GM21529 (cell line): Measurements from ENCODE around the gene FOXC2.
"Not testable (repeated sequence)": the region's sequence is repeated elsewhere in the genome, so short reads cannot be mapped to it uniquely, and the experiment has no call there.

Source experiments
- ATAC-seq: cut with Tn5 transposase; IDR thresholded peaks from one replicate; pipeline ENCODE4 v1.9.1; 2021; ENCODE audit not compliant: unreplicated experiment

Gene FOXC2

DNA sequence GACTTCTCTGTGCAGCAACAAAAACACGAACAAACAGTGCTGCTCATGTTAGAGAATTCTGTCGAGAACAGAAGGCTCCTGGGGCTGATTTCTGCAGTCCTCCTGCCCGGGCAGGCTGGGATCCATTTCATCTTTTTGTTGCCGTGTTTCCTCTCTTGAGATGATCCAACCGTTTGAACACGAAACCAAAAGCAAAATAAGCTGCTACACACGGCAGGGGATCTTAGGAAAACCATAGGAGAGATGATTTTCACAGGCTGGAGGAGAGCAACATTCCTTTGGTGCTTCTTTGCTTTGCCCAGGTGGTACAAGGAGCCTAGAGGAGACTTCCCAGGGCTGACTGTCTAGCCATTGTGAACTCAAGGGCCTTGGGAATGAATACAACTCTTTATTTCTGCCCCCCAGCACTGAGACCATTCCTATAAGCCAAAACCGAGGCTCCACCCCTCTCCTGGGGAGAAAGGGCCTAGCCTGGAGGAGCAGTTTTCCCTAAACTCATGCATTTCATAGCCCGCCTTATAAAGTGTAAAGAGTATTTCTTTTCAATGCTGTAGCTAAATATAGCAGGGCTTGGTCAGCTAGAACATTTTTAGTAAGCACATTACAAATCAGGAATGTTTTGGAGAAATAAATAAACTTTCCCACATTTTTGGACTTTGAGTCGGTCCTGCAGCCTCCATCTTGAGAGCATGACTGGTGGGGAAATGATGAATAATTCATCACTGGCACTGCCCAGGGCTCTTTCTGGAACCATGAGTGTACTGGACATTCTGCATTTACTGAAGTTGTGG lies 19.4 kb downstream of the FOXC2 start:
- ATAC-seq: no peak

DNA sequence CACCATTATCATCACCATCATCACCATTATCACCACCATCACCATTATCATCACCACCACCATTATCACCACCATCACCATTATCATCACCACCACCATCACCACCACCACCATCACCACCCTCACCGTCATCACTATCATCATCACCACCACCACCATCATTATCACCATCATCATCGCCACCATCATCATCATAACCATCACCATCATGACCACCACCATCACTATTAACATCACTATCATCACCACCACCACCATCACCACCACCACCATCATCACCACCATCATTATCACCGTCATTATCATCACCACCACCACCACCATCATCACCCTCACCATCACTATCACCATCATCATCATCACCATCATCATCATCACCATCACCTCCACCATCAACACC lies 20.9 kb downstream of the FOXC2 start:
- ATAC-seq: no peak

DNA sequence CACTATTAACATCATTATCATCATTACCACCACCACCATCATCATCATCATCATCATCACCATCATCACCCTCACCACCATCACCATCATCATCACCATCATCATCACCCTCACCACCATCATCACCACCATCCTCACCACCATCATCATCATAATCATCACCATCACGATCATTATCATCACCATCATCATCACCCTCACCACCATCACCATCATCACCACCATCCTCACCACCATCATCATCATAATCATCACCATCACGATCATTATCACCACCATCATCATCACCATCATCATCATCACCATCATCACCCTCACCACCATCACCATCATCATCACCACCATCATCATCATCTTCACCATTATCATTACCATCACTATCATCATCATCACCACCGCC lies 21.3 kb downstream of the FOXC2 start:
- ATAC-seq: not testable (repeated sequence)

DNA sequence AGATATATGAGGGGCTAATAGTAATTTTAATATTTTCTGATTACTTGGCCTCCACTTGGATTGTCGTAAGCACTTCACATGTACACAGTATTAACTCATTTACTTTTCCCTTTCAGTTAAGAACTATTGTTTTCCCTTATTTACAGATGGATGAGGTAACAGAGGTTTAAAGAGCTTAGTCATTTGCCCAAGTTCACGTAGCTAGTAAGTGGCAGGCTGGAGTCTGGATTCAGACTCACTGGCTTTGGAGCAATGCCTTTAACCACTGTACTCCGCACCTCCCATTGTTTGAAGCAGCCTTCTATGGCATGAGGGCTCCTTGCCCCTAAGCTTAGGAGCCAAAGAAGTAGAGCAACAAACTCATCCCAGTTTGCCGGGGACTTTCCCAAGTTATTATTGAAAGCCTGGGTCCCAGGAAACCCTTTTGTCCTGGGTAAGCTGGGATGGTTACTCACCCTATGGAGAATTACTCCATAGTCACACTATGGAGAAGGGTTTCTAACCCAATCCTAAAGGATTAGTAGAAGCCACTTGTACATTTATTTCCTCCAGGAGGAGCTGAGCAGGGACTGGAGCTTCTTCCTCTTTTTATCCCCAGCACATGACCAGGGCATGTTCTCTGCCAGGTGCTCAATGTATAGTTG lies 24.0 kb downstream of the FOXC2 start:
- ATAC-seq: no peak

DNA sequence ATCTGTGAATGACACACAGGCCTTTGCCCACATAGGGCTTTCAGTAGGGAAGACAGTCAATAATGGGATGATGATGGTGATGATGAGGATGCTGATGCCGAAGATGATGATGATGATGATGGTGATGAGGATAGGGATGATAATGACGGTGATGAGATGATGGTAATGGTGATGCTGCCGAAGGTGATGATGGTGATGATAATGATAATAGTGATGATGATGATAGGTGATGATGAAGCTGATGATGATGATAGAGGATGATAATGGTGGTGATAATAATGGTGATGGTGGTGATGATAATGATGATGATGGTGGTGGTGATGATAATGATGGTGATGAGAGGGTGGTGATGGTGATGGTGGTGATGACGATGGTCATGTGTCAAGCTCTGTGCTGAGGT lies 24.6 kb downstream of the FOXC2 start:
- no peak for ATAC-seq

DNA sequence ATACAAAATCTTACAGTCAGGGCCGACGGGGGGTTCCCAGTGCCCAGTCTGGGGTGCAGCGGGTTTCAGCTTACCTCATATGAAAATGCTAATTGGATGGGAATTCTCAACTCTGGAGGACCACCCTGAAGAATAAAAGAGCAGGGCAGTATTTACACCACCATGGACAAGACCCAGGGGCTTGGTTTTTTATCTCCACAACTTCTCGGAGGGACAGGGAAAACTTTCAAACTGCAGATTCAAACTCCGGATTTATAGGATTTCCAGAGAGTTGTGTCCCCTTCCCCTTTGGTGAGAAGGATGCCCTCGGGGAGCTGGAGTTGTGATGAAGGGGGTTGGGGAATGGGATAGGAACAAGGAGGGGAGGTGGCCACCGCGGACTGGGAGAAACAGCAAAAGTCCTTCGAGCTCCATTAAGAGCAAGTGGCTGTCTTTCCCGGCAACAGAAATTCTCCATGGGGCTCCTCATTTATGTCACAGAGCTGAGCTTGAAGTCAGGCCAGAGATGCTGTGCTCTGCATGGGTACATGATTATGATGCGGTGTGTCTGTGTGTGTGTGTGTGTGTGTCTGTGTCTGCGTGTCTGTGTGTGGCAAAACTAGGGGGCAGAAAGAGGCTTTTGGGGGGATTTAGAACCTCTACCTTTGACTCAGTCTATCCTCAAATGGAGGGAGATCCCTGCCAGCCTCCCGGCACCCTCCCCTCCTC lies 27.4 kb downstream of the FOXC2 start:
- ATAC-seq: no peak

DNA sequence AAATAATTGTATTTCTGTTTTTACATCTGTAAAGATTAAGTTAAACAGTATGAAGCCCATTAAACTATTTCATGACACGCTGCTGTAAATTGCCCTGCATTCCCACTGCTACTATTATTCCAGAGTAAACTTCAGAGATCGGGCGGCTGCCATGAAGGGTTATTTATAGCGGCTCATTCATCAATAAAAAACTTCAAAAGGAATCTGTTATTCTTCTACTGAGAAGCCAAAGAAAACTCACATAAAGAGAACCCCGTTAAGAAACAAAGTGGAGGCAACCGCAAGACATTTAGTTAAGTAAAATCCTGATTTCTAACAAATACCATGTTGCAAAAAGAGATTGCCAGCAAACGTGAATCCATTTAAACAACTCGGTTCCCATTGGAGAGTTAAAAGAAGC lies 28.1 kb downstream of the FOXC2 start:
- no peak for ATAC-seq

DNA sequence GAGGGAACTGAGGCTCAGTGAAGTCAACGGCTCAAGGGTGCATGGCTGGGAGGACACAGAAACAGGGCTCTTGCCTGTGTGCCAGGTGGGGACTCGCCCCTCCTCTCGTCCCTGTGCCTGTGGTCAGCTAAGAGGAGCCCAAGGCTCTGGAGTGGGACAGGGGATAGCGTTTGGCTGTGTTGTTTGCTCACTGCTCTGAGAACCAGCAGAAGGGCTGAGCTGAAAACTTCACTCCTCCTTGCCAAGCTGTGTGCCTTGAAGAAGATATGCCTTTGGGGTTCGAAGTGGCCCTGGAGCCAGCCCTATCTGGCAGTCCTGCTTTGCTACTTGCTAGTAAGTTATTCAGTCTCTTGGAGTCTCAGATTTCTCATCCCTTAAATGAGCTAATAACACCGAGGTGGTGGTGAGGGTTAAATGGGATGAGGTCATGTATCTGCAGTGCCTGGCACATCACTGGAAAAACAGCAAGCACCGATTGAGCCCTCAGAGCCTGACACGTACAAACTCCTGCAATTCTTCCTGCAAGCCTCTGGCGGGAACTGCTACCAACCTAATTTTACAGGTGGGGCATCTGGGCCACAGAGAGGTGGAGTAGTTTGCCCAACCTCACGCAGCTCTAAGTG lies 29.5 kb downstream of the FOXC2 start:
- no peak for ATAC-seq

DNA sequence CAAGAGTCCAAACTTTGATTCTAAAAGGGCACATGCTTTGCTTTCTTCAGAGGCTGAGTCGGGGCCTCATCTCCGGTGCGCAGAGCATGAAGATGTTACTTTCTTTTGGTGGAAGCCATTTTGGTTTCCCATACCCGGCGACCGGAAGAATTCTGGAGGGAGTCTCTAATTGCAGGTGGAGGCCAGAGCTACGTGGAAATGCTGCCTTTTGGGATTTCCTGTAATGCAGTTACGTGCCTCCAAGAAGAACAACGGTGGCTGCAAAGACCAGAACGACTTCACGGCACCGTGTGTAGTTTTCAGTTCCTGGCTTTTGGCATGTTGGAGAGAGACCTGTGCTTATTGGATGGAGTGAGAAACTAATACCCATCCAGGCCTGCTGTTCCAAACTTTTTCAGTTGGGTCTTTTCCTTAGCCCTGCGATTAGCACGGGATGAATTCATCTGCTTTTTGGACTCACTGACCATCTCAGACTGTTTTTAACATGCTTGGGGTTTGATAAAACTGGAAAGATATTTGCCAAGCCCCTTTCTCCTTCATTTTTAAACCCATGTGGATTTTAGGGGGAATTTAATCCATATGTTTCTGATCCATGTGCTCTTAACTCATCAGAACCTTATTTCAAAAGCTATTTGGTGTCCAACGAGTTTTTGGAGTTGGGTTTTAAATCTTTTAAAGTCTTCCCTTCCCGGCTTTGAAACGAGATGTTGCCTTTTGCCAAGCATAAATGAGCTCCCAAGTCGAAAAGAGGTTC lies 30.7 kb downstream of the FOXC2 start:
- no peak for ATAC-seq

DNA sequence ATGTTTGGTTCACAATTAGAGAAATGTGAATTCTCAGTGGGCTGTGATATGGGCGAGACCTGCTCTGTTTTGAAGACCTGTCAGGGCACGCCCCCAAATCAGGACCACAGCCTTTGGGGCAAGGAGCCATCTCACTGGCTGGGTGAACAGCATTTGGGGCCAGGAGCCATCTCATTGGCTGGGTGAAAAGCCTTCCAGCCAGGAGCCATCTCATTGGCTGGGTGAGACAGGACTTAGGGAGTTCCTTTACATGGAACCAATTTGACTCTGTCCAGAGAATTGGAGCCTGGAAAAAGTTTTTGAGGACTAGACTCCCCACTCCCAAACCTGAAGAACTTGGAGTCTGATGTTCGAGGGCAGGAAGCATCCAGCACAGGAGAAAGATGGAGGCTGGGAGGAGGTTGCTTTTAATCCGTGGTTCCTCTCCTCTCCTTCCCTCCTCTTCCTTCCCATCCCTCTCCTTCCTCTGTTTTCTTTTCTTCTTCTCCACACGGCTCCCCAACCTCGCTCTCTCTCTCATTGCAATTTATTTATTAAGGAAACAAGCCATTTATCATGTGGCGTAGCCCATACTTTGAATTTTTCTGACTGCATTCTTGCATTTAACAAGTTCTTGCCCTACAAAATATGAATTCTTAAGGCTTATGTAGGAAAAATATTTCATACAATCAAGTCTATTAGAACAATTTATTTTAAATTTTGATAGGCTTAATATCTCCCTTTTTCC lies 31.4 kb downstream of the FOXC2 start:
- ATAC-seq: no peak

DNA sequence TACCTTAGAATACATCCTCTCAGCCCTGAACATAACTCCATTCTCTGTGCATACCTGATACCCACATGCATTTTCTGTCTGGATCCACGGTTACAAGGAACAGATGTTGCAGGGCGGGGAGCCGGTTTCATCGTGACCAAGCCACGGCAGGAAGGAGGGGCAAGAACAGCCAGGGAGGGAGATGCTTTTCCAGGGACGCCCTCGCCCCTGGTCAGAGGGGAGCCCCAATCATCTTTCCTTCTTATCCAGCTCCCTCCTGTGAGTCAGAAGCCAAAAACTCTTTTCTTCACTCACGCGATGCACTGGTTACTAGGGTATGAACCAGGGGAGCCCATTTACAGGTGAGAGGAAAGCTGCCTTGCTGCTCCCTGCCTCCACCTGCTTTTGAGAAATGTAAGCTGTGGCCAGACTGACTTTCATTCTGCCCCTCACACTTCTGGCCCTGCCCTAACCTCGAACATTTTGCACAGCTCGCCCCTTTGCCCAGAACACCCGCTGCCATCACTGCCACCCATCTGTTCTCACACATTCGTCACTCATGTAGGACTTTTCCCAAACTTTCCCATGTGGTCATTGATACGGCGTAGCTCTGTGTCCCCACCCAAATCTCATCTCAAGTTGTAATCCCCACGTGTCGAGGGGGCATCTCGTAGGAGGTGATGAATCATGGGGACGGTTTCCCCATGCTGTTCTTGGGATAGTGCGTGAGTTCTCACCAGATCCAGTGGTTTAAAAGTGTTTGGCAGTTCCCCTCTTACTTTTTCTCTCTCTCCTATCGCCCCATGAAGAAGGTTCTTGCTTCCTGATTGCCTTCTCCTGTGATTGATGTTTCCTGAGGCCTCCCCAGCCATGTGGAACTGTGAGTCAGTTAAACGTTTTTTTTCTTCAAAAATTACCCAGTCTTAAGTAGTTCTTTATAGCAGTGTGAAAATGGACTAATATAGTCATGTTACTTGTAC lies 32.3 kb downstream of the FOXC2 start:
- no peak for ATAC-seq

DNA sequence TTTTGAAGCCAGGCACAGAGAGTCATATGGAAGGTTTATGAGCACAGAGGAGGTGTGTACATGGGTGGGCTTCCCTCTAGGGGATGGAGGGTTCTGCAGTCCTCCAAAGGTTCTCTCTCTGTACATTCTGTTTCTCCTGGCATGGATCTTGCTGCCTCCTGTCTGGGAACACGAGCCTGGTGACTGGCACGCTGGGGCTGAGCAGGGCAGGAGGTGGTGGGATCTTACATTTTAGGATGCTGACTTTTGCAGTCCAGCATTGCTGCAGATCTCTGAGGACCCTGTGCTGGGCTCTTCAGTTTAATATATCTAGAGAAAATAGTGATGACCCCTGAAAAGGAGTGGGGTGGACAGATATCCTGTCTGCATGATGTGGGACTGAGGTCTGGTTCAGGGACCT lies 34.7 kb downstream of the FOXC2 start:
- no peak for ATAC-seq

DNA sequence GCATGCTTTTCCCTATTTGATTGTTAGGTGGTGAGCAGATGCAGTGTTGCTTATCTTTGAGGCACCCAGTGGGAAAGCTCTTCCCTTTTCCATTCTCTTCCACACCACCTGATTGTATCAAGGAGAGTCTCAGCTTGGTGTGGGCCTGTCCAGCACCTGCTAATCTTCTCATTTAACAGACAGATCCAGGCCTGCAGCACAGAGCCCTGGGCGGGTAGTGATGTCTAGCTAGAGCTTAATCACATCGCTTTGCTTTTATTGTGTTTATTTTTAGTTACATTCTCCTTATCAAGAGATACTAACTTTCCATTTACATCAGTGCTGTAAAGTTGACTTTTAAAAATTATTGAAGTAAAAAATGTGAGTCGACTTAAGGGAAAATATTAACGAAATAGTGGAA lies 35.9 kb downstream of the FOXC2 start:
- ATAC-seq: no peak

DNA sequence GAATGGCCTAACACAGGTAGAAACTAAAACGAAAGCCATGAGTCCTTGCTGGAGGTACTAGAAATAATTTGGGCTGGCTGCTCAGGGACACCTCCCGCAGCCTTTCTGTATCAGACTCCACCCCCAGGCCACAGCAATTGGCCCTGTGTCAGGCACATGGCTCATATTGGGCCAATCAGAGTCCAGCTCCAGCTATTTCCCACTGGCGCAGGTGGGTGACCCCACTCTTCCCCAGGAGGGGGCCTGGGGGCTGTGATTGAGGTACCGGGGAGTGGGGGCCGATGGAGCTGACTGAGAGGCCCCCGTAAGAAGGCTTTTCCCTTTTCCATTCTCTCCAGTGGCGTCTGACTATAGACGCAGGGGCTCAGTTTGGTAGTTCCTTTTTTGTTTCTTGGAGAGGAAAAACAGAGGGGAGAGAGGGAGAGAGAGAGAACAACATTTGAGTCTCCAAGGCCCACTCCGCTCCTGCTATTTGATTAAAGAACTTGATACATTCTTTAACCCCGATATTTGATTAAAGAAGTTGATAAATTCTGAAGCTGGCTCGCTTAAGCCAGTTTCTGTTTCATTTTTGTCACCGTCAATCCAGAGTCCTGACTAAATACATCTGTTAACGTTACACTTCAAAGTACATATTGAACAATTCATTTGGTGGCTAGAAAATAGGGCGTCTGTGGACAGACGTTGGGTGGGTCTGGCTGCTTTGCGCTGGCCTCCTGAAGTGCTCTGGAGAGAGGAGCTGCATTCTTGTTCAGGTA lies 38.0 kb downstream of the FOXC2 start:
- no peak for ATAC-seq

DNA sequence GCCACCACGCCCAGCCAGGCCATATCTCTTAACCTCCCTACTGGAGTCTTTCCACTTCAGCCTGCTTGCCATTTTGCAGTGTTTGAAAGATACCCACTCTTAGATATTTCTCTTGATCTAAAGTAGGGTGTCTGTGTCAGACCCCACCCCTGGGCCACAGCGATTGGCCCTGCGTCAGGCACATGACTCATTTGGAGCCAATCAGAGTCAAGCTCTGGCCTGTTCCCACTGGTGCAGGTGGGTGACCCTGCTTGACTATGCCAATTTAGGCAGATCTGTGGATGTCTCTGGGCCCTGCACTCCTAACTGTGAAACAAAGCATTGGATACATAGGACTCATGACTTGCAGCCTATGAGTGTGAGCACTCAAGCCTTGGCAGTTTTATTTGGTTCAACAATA lies 39.3 kb downstream of the FOXC2 start:
- no peak for ATAC-seq

DNA sequence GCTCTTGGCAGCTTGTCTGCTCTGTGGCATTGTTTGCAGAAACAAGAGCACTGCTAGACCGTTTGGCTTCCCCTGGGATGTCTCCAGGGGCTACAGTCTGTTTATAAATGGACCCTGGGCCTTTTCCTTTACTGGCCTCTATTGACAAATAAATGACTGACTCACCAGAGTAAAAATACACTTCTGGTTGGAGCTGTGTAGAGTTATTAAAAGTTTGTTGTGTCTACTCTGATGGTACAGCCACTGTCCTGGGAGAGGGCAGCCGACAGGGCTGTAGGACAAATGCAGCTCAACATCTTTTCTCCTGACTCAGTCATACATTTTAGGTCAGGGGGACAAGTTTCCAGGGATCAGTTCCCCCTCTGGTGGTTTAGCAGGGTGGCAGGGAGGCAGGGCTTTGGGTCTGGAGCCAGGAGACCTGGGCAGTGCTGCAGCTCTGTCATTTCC lies 41.7 kb downstream of the FOXC2 start:
- ATAC-seq: no peak

DNA sequence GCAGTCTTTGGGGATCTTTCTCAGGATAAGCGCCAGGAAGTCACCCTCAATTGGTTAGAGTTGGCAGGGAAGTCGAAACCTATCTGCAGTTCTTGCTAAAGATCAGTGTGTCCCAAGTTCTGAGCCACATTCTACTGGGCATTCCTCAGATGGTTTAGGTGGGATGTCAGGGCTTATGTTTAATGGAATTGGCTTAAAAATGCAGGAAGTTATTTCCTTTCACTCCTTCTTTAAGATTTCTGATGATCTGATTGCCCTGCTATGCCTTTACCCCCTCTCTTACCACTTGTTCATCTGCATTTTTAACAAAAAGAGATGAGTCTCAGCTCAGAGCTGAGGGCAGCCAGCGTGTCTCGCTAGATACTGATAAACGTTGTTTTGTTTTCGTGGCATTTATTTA lies 42.5 kb downstream of the FOXC2 start:
- ATAC-seq: no peak

DNA sequence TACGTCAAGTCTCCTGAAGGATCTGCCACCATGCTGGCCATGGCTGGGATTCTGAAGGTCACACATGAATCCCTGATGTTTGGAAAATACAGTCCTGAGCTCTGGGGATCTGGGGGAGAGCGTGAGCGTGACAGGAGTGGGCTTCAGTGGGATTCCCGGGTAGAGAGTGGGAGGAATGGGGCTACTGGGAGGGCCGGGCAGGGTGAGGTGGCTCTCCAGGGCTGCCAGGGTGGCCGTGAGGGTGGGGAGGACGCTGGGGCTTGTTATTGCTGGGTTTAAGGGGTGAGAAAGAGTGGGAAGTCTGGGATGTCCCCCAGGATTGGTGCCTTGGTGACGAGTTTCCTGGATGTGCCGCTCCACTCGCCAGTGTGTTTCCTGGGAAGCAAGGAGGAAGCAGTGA lies 43.0 kb downstream of the FOXC2 start:
- no peak for ATAC-seq
